WTC11 (cell line): Measurements from ENCODE around the gene RASL11A.

Experiments
- CREM ChIP-seq: sonication (generic); formaldehyde crosslinking; IDR thresholded peaks from 2 replicates; pipeline ENCODE4 v1.8.1; 2022; ENCODE audit warnings: mild to moderate bottlenecking, missing genetic modification reagents, moderate library complexity
- ZNF281 ChIP-seq: sonication (generic); formaldehyde crosslinking; IDR thresholded peaks from 2 replicates; pipeline ENCODE4 v1.8.0; 2023; ENCODE audit warnings: mild to moderate bottlenecking, missing genetic modification reagents
- TF ChIP-seq, protein P1 (sequence below): fragments of 200-600 bp; IDR thresholded peaks from 2 replicates; pipeline ENCODE4 v1.8.0; 2022; ENCODE audit warnings: antibody characterized with exemption

DNA sequence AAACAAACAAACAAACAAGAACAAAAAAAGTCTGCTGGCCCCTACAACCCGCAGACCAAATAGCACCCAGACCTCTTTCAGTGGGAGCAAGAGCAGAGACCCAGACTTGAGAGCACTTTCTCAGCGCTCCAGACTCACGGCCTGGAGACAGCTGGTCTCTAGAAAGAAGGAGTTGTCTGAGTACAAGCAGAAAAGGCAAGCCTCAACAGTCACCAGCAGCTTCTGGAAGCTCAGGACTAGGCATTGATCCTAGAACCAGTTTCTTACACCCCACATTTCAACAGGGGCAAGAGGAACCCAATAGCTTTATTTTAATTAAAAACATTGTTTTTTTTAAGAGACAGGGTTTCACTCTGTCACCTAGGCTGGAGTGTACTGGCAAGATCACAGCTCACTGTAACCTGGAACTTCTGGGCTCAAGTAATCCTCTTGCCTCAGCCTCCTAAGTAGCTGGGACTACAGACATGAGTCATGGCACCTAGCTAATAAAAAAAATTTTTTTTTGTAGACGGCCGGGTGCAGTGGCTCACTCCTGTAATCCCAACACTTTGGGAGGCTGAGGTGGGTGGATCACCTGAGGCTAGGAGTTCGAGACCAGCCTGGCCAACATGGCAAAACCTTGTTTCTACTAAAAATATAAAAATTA, 30.4 kb downstream of the RASL11A start:
- TF ChIP-seq, protein P1, sequence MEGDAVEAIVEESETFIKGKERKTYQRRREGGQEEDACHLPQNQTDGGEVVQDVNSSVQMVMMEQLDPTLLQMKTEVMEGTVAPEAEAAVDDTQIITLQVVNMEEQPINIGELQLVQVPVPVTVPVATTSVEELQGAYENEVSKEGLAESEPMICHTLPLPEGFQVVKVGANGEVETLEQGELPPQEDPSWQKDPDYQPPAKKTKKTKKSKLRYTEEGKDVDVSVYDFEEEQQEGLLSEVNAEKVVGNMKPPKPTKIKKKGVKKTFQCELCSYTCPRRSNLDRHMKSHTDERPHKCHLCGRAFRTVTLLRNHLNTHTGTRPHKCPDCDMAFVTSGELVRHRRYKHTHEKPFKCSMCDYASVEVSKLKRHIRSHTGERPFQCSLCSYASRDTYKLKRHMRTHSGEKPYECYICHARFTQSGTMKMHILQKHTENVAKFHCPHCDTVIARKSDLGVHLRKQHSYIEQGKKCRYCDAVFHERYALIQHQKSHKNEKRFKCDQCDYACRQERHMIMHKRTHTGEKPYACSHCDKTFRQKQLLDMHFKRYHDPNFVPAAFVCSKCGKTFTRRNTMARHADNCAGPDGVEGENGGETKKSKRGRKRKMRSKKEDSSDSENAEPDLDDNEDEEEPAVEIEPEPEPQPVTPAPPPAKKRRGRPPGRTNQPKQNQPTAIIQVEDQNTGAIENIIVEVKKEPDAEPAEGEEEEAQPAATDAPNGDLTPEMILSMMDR = no peak
- TF ChIP-seq CREM (CRISPR knock-in tag) = no peak
- no peak for TF ChIP-seq ZNF281
